Measurements from ENCODE around the gene PERM1.

GRCh38 chr1:1026599-1027413 is 44.9 kb upstream of the PERM1 start:
- TF ChIP-seq CTCF (IDR thresholded peaks at IDR 0.05; ENCODE audit: low read length) (no peak), EZH2 (IDR thresholded peaks at IDR 0.05; ENCODE audit: borderline replicate concordance, low read length) (no peak)

Measured in OCI-LY1 (cell line).